ENCODE data around the gene IL1RL2. TPM values are rescaled to one million over a fixed set of nuclear protein-coding genes. Genes with fewer than 3 reads are reported as not detected.

The IL1RL2 gene
- polyA plus RNA-seq, 3 donors: 1.1 to 2.0 (median 1.4) TPM

- no peak for DNase-seq (ENCODE audit: extremely low read depth in 1 of 11, low read depth in 9 of 11, low spot score in 4 of 11)
These were observed 66.9 kb downstream of the IL1RL2 start for GRCh38 chr2:102253753-102254150.

GRCh38 chr2:102256276-102256675, 69.5 kb downstream of the IL1RL2 start:
- no peak for DNase-seq (ENCODE audit: extremely low read depth in 1 of 11, low read depth in 9 of 11, low spot score in 4 of 11)

- no peak for DNase-seq (ENCODE audit: extremely low read depth in 1 of 11, low read depth in 9 of 11, low spot score in 4 of 11)
These were observed 70.1 kb downstream of the IL1RL2 start for GRCh38 chr2:102256874-102257462.

- DNase-seq (ENCODE audit: extremely low read depth in 1 of 11, low read depth in 9 of 11, low spot score in 4 of 11): no peak
These were observed 71.2 kb downstream of the IL1RL2 start for GRCh38 chr2:102258025-102258385.

- DNase-seq (ENCODE audit: extremely low read depth in 1 of 11, low read depth in 9 of 11, low spot score in 4 of 11): no peak
These were observed 71.7 kb downstream of the IL1RL2 start for GRCh38 chr2:102258386-102259074.

- DNase-seq (ENCODE audit: extremely low read depth in 1 of 11, low read depth in 9 of 11, low spot score in 4 of 11): no peak
These were observed 74.8 kb downstream of the IL1RL2 start for GRCh38 chr2:102261467-102262135.

GRCh38 chr2:102262216-102263129, 75.7 kb downstream of the IL1RL2 start:
- no peak for DNase-seq (ENCODE audit: extremely low read depth in 1 of 11, low read depth in 9 of 11, low spot score in 4 of 11)

GRCh38 chr2:102264952-102265351, 78.1 kb downstream of the IL1RL2 start:
- no peak for DNase-seq (ENCODE audit: extremely low read depth in 1 of 11, low read depth in 9 of 11, low spot score in 4 of 11)

GRCh38 chr2:102266204-102266603, 79.4 kb downstream of the IL1RL2 start:
- DNase-seq (ENCODE audit: extremely low read depth in 1 of 11, low read depth in 9 of 11, low spot score in 4 of 11): no peak

GRCh38 chr2:102267774-102268173, 81.0 kb downstream of the IL1RL2 start:
- DNase-seq (ENCODE audit: extremely low read depth in 1 of 11, low read depth in 9 of 11, low spot score in 4 of 11): no peak

GRCh38 chr2:102268510-102269199, 81.8 kb downstream of the IL1RL2 start:
- DNase-seq (ENCODE audit: extremely low read depth in 1 of 11, low read depth in 9 of 11, low spot score in 4 of 11): peak in 7 of 11 donors; percentile 15 to 71 (median 39)

GRCh38 chr2:102269200-102269524, 82.3 kb downstream of the IL1RL2 start:
- no peak for DNase-seq (ENCODE audit: extremely low read depth in 1 of 11, low read depth in 9 of 11, low spot score in 4 of 11)

GRCh38 chr2:102271844-102272243, 85.0 kb downstream of the IL1RL2 start:
- DNase-seq (ENCODE audit: extremely low read depth in 1 of 11, low read depth in 9 of 11, low spot score in 4 of 11): no peak

- no peak for DNase-seq (ENCODE audit: extremely low read depth in 1 of 11, low read depth in 9 of 11, low spot score in 4 of 11)
These were observed 86.9 kb downstream of the IL1RL2 start for GRCh38 chr2:102273619-102274211.

GRCh38 chr2:102276549-102277201, 89.9 kb downstream of the IL1RL2 start:
- no peak for DNase-seq (ENCODE audit: extremely low read depth in 1 of 11, low read depth in 9 of 11, low spot score in 4 of 11)

GRCh38 chr2:102277202-102277700, 90.4 kb downstream of the IL1RL2 start:
- DNase-seq (ENCODE audit: extremely low read depth in 1 of 11, low read depth in 9 of 11, low spot score in 4 of 11): no peak

GRCh38 chr2:102278720-102279390, 92.0 kb downstream of the IL1RL2 start:
- no peak for DNase-seq (ENCODE audit: extremely low read depth in 1 of 11, low read depth in 9 of 11, low spot score in 4 of 11)

GRCh38 chr2:102279391-102279735, 92.5 kb downstream of the IL1RL2 start:
- no peak for DNase-seq (ENCODE audit: extremely low read depth in 1 of 11, low read depth in 9 of 11, low spot score in 4 of 11)

Measured in renal cortex interstitium (tissue), 11 donors.